Lower leg skin (tissue), 3 donors: ENCODE data around the gene SOAT1.

Experiments used
- POLR2A ChIP-seq, 2 donors: fragments of 450-650 bp; IDR thresholded peaks; one replicate each; pipeline ENCODE4 v1.6.1; 2016 to 2017; ENCODE audit warnings: antibody characterized with exemption in 2 of 2, mild to moderate bottlenecking in 1 of 2, moderate library complexity in 1 of 2
- TF ChIP-seq, protein P1 (sequence below), 3 donors: fragments of 450-650 bp; IDR thresholded peaks; one replicate each; pipeline ENCODE4 v1.5.1; 2016; ENCODE audit warnings: antibody characterized with exemption in 3 of 3, mild to moderate bottlenecking in 3 of 3, moderate library complexity in 2 of 3

DNA sequence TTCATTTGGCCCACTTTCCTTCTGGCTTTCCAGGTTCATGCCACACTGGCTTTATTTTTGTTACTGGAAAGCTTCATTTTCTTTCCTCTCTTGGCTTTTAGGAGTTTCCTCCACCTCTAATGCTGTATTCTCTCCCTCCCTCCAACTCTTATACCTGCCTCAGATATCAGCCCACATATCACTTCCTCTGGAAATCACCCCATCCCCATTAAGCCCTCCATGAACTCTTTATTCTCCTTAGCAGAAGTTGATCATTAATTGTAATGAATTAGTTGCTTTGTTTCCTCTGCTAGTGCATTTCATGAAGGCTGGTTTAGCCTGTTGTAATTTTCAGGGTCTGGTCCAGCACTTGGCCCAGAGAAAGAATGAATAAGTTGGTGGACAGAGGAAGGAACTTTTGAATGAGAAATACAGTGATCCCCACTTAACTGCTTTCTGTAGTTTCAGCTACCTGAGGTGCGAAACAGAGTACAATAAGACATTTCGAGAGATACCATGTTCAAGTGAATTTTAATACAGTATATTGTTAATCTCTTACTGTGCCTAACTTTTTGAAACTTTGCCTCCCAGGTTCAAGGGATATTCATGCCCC, 1.7 kb downstream of the SOAT1 start:
- TF ChIP-seq, protein P1, sequence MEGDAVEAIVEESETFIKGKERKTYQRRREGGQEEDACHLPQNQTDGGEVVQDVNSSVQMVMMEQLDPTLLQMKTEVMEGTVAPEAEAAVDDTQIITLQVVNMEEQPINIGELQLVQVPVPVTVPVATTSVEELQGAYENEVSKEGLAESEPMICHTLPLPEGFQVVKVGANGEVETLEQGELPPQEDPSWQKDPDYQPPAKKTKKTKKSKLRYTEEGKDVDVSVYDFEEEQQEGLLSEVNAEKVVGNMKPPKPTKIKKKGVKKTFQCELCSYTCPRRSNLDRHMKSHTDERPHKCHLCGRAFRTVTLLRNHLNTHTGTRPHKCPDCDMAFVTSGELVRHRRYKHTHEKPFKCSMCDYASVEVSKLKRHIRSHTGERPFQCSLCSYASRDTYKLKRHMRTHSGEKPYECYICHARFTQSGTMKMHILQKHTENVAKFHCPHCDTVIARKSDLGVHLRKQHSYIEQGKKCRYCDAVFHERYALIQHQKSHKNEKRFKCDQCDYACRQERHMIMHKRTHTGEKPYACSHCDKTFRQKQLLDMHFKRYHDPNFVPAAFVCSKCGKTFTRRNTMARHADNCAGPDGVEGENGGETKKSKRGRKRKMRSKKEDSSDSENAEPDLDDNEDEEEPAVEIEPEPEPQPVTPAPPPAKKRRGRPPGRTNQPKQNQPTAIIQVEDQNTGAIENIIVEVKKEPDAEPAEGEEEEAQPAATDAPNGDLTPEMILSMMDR (IDR thresholded peaks at IDR 0.05) = no peak
- TF ChIP-seq POLR2A (IDR thresholded peaks at IDR 0.05) = no peak
